Prostate gland (tissue), 2 donors: ENCODE measurements around the gene TXN2. TPM values are rescaled to one million over a fixed set of nuclear protein-coding genes. Genes with fewer than 3 reads are reported as not detected.
"Not testable (repeated sequence)": the region's sequence is repeated elsewhere in the genome, so short reads cannot be mapped to it uniquely, and the experiment has no call there.

Experiments used
- DNase-seq: peaks from one replicate; pipeline ENCODE4 v3.0.0-alpha.2; 2019; ENCODE audit warnings: low spot score
- H3K27ac ChIP-seq, 2 donors: fragments of 200-600 bp; sonication (generic); 2 replicates each; pipeline ENCODE4 v1.5.1; 2017 to 2019
- H3K27me3 ChIP-seq: fragments of 200-600 bp; sonication (generic); replicated peaks from 2 replicates; pipeline ENCODE4 v1.5.1; 2019; ENCODE audit not compliant: insufficient read depth
- H3K36me3 ChIP-seq, 2 donors: fragments of 200-600 bp; sonication (generic); 1 replicate in 1 of 2; 2 replicates in 1 of 2; pipeline versions ENCODE4 v1.5.1 to v1.8.1; 2017 to 2019
- H3K4me1 ChIP-seq: fragments of 200-600 bp; sonication (generic); replicated peaks from 2 replicates; pipeline ENCODE4 v1.5.1; 2019
- H3K4me3 ChIP-seq, 2 donors: fragments of 200-600 bp; sonication (generic); 2 replicates each; pipeline ENCODE4 v1.5.1; 2017 to 2019
- H3K9me3 ChIP-seq: fragments of 200-600 bp; sonication (generic); 2 replicates; pipeline ENCODE4 v1.5.1; 2017
- CTCF ChIP-seq, 4 experiments: fragments of 200-600 bp in 2 of 4; fragments of 450-650 bp in 2 of 4; sonication (generic) in 2 of 4; IDR thresholded peaks; 1 replicate in 3 of 4; 2 replicates in 1 of 4; pipeline ENCODE4 v1.5.1; 2016 to 2019; ENCODE audit warnings: antibody characterized with exemption in 4 of 4, mild to moderate bottlenecking in 2 of 4, moderate library complexity in 2 of 4
- POLR2A ChIP-seq: fragments of 450-650 bp; IDR thresholded peaks from one replicate; pipeline ENCODE4 v1.6.1; 2016; ENCODE audit warnings: antibody characterized with exemption, mild to moderate bottlenecking
- POLR2AphosphoS5 ChIP-seq: sonication (generic); formaldehyde crosslinking; IDR thresholded peaks from one replicate; pipeline ENCODE4 v1.6.1; 2017; ENCODE audit warnings: antibody characterized with exemption
- WGBS: methylation state at CpG from one replicate; pipeline ENCODE4 v1.1.5; 2018; 5-methylcytosine and 5-hydroxymethylcytosine counted together
- intact Hi-C: fragments of 100-400 bp; cut with DNase I; formaldehyde crosslinking; loops from one replicate; pipeline ENCODE4 v1.14.2; 2022
- total RNA-seq, 2 donors: library from RNA; depleted of rRNA; stranded (reverse); fragments of >200 nt; gene quantifications; one replicate each; pipeline ENCODE4 v1.1.0, GENCODE V29; 2016

TXN2 gene
- total RNA-seq, 2 donors from 2014 or later = 74.3 to 148 TPM

DNA sequence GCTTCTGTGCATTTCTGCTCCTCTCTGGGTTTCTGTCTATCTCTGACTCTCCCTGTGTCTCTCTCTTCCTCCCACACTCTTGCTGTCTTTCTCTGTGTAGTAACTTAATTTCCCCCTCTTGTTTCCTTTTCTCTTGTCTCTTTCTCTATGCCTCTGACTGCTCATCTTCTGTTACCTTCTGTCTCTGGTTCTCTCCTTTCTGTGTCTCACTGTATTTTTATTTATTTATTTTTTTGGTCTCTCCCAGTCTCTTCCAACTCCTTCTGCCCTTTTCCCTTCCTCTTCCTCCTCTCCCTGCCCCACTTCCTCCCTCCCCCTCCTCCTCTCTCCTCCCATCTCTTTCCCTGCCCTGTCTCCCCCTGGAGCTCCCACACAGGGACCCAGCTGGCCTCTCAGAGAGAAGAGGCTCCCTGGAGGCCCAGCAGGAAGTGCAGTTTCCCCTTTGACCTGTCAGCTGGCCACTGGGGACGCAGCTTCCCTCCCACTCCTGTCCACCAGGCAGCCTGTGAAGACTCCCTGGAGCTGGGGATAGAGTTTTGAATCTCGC lies 55.4 kb downstream of the TXN2 start:
- Histone ChIP-seq H3K4me3 (no peak overlapping the region), H3K36me3 (no peaks in the 10 kb centered on the region), H3K4me1 (no peaks in the 10 kb centered on the region), H3K27me3 (no peaks in the 10 kb centered on the region), H3K27ac (no peak overlapping the region), H3K9me3 (no peaks in the 10 kb centered on the region)
- DNase-seq = no peak
- TF ChIP-seq POLR2A (no peak), CTCF (IDR thresholded peaks at IDR 0.05) (no peak), POLR2AphosphoS5 (no peak)
- intact Hi-C loops = no loop called here
- WGBS = 81% methylated on average over 2 of the region's 2 CpGs

- Histone ChIP-seq H3K36me3 (no peaks in the 10 kb centered on the region), H3K9me3 (no peaks in the 10 kb centered on the region), H3K27ac (no peak overlapping the region), H3K4me3 (no peak overlapping the region), H3K4me1 (no peaks in the 10 kb centered on the region), H3K27me3 (no peaks in the 10 kb centered on the region)
- DNase-seq = no peak
- TF ChIP-seq POLR2AphosphoS5 (no peak), POLR2A (no peak), CTCF (IDR thresholded peaks at IDR 0.05) (no peak)
- 93% methylated on average over 5 of the region's 5 CpGs for WGBS
- intact Hi-C loops = no loop called here
These were observed 56.4 kb downstream of the TXN2 start for GRCh38 chr22:36424901-36425579.

GRCh38 chr22:36424466-36424865 lies 57.0 kb downstream of the TXN2 start:
- intact Hi-C loops, H3K27me3 ChIP-seq, H3K9me3 ChIP-seq, H3K4me1 ChIP-seq, DNase-seq, H3K36me3 ChIP-seq, H3K27ac ChIP-seq, H3K4me3 ChIP-seq: not testable (repeated sequence)
- 76% methylated on average over 5 of the region's 5 CpGs for WGBS

DNA sequence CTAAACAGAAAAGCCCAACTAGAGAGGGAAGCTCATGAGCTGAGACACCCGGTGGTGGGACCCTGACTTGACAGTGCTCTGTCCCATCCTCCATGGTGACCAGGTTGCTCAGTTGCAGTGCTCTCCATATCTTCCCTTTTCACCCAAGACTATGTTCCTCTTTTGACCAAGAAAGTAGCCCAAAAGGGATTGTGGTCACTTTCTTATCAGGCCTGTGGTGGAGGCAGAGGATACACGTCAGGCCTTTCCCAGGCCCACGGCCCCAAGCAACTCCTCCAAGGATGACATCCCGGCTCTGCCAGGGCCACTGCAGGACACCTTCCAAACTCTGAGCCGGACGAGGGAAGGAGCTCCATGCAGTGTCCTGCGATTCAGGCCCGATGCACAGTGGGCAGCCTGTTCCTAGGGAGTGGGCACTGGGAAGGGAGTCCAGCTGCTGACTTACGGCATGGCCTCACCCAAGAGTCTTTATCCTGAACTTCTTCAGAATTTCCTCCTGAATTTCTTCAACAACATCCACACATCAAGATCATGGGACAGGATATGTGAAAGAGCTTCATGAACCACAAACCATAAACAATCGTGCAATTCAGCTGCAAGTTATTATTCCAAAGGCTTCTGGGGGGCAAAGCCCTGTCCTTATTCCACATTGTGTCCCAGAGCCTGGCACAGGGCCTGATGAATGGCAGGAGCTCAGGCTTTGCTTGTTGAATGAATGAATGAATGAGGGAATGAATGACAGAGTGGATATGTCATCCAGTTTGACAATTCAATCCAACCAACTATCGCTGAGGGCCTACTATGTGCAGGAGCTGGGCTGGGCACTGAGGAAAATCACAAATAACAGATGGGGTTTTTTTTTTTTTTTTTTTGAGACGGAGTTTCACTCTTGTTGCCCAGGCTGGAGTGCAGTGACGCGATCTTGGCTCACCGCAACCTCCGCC lies 57.7 kb downstream of the TXN2 start:
- TF ChIP-seq CTCF (IDR thresholded peaks at IDR 0.05) (no peak), POLR2A (no peak), POLR2AphosphoS5 (no peak)
- intact Hi-C loops = no loop called here
- H3K27me3 ChIP-seq = no peaks in the 10 kb centered on the region
- no peak for DNase-seq
- no peak overlapping the region for H3K4me3 ChIP-seq
- no peak overlapping the region for H3K27ac ChIP-seq
- WGBS = 87% methylated on average over 16 of the region's 16 CpGs
- H3K9me3 ChIP-seq = no peaks in the 10 kb centered on the region
- H3K36me3 ChIP-seq = no peaks in the 10 kb centered on the region
- H3K4me1 ChIP-seq = no peaks in the 10 kb centered on the region

GRCh38 chr22:36422287-36423014 lies 59.0 kb downstream of the TXN2 start:
- H3K36me3 ChIP-seq = no peaks in the 10 kb centered on the region
- intact Hi-C loops = no loop called here
- TF ChIP-seq POLR2A = no peak
- no peak for TF ChIP-seq CTCF (IDR thresholded peaks at IDR 0.05)
- TF ChIP-seq POLR2AphosphoS5 = no peak
- no peak overlapping the region for H3K27ac ChIP-seq
- no peaks in the 10 kb centered on the region for H3K9me3 ChIP-seq
- no peaks in the 10 kb centered on the region for H3K27me3 ChIP-seq
- H3K4me1 ChIP-seq = no peaks in the 10 kb centered on the region
- WGBS = 88% methylated on average over 14 of the region's 14 CpGs
- no peak for DNase-seq
- H3K4me3 ChIP-seq = no peak overlapping the region
